NOMO-1 (cell line): Measurements from ENCODE around the gene SPOCK1.
A peak's percentile ranks its signal among the peaks of the same experiment; 100 is the strongest.

ENCODE experiments used
- DNase-seq, 2 experiments: peaks; one replicate each; lab custom pipeline; 2025; ENCODE audit not compliant: unreplicated experiment in 2 of 2; lab: John Stamatoyannopoulos, UW

SPOCK1 gene

DNA sequence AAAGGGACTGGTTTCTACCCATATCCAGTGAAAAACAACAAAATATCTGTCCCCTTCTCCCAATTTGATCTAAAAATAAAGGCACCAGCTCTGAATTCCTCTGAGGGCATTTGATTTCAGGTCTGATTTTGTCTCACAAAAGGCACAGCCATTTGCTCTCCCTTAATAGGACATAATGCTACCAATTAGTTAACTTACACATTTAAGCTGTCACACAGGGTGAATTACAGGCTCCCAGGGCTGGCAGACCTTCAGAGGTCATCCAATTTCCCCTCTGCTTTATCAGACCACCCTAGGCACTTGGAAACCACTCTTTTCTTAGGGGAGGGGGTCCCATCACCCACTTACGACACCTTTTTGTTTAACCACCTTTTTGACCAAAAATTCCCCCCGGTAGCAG, 319.9 kb downstream of the SPOCK1 start:
- DNase-seq = no peak

DNA sequence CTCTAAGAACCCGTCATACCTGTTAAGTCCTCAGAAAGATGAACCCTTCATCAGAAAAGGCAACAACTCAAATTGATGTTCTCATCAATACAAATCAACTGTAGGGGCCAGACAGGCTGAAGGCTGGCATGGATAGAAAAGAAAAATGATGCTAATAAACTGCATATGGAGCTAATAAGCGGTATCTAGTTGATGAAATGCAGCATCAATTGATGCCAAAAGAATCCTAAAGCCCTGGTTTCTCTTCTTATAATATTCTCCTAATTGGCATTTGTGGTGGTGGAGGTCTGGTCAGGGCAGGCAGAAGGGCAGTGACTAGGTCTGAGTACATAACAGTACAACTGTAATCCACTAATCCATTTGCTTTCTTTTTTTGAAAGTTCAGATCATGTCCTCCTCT, 322.5 kb downstream of the SPOCK1 start:
- DNase-seq = no peak

GRCh38 chr5:137176126-137176525, 323.0 kb downstream of the SPOCK1 start:
- no peak for DNase-seq

DNA sequence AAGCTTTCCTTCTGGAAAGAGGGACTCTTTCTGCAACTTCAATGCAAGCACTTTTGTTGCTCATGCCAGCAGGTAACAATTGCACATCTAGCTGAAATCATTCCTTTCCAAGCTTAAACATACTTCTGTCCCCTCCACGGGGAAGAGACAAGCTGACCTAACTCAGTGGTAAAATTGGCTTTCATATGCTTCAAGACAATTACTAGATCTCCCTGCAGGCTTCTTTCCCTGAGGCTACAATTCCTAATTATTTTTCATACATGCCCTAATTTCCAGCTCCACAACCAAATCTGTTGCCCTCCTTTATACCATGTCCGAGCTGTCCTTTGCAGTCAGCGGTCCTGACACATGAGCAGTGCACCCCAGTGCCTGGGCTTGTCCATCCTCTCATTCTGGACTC, 324.9 kb downstream of the SPOCK1 start:
- no peak for DNase-seq

DNA sequence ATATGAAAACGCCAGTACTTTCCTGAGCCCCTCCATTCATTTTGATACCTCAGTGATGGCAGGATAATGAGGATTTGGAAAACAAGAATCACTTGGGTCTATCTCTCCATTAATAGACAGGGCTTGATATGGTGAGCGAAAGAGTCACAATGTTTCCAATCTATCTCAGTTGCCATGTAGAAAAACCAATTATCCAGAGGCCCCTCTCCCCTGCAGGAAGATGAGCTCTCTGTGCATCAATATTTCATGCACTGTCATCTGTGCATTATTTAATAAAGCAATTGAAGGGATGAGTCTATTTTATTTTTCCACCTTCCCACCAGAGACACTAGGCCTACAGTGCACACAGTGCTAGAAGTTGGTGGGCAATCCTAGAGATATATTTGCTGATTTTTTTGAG, 326.9 kb downstream of the SPOCK1 start:
- DNase-seq = no peak

GRCh38 chr5:137167187-137167586, 331.9 kb downstream of the SPOCK1 start:
- no peak for DNase-seq

- no peak for DNase-seq
Observed at GRCh38 chr5:137164961-137165360, 334.2 kb downstream of the SPOCK1 start.

DNA sequence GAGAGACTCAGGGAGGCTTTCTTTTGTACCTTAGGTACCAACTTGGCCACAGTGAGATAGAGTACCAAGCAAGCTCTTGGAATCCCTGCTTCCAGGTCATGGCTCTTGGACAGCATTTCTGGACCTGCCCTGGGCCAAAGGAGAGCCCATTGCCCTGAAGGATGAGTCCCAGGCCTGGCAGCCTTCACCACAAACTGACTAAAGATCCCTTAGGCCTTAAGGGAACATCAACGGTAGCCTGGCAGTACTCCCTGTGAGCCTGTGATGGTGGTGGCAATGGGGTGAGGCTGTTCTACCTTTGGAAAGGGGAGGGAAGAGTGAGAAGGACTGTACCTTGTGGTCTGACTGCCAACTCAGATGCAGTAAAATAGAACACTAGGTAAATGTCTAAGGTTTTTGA, 334.6 kb downstream of the SPOCK1 start:
- no peak for DNase-seq

DNA sequence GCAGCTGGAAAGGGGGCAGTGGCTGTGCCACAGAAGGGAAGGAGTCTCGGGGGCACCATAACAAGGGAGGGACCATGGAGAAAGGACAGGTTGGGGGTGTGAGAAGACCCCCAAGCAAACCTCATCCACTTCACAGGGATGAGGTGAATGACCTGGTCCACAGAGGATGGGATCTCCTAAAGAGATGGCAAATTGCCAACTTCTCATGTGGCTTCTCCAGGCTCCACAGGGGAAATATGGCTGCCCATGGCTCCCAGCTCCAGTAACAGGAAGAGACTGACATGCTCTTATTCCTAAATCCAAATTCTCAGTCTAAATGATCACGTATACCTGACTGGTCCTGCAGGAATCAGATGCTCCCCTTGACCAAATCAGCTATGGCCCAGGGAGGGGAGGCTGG, 340.4 kb downstream of the SPOCK1 start:
- DNase-seq = no peak

- DNase-seq = no peak
Observed at GRCh38 chr5:137156180-137156579, 342.9 kb downstream of the SPOCK1 start.

DNA sequence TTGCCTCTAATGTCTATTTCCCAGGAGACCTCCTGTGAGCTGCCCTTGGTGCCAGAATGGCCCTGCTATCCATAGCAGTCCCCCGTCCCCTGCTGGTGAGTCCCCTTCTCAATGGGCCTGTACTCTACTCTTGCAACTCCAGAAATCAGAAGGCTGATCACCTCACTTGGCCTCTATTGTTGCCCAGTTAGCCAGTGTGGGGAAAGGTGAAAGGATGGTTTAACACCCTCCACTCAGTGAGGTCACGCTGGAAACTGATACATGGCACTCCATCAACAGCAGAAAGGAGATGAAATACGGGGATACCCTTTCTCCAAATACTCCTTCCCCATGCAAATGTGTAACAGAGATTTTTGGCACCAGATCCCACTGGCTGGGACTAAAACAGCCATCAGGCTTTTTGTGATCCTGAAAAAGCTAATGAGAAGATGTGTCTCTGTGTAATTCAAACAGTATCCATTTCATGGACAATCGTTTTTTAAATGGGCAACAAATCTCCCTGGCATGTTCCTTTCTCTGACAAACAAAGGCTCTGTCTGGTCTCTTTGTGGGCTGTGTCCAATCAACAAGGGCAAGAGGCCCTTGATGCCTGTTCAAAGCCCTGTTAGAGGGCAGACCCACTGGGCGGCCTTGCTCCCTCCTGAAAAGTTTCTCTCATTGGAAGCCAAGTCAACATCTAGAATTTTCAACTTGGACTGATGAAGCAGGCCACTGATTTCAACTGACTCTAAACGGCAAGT, 343.7 kb downstream of the SPOCK1 start:
- no peak for DNase-seq

GRCh38 chr5:137152616-137153015, 346.5 kb downstream of the SPOCK1 start:
- no peak for DNase-seq

DNA sequence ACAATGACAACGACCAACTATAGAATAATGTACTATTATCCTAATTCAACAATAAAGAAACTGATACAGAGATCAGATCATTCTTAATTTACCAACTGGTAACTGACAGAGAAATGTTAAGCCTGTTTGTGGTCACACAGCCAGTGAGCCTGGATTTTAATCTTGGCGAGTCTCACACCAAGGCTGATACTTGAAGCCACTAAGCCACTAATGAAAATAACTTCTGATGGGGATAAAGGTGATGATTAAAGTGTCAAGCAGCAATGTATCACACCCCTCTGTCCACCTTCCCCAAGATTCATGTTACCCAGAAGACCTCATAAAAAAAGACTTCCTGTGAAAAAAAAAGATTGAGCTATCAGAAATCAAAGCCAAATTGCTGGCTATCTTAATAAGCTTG, 350.5 kb downstream of the SPOCK1 start:
- DNase-seq = no peak

DNA sequence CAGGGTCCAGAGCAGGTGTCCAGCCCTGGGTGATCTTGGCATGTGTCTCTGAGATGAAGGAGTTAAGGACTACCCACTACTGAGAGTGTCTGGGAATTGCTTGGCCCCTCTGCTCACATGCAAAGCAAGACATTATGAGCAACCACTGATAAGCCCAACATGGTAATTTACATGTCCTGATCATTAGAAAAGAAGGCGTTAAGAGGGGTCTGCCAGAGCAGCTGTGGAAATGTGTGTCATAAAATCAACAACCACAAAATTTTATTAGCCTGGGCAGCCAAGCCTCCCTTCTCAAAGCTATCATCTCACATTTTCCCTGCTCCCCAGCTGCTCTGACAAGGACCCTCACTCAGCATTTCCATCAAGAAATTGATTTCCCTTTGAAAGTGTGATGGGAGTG, 351.0 kb downstream of the SPOCK1 start:
- peak in 1 of 2 experiments; percentile 18 for DNase-seq

DNA sequence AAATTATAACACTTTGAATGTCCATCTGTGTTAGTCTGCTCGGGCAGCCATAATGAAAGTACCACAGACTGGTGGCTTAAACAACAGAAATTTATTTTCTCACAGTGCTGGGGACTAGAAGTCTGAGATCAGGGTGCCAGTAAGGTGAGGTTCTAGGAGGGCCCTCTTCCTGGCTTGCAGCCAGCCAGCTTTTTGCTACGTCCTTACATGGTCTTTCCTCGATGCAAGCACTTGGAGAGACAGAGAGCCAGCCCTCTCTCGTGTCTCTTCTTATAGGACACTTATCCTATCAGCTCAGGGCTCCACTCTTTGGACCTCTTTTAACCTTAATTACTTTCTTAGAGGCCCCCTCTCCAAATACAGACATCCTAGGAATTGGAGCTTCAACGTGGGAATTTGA, 351.8 kb downstream of the SPOCK1 start:
- DNase-seq = no peak

- no peak for DNase-seq
Observed at GRCh38 chr5:137146402-137146890, 352.7 kb downstream of the SPOCK1 start.

DNA sequence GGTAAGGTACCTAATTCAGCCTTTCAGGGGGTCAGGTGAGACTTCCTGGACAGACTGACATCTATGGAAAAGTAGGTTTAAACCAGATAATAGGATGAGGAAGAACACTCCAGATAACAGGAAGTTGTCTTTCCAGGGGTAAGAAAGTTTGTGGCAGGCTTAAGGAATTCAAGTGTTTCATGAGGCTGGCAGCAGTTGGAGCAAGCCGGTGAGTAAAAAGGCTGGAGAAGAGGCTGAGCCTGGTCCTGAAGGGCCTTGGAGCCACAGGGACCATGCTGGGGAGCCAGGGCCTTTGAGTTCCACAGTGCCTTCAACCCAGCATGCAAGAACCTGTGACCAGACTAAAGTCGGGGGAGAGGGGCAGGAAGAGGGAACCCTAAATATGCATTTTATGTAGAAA, 353.4 kb downstream of the SPOCK1 start:
- no peak for DNase-seq

DNA sequence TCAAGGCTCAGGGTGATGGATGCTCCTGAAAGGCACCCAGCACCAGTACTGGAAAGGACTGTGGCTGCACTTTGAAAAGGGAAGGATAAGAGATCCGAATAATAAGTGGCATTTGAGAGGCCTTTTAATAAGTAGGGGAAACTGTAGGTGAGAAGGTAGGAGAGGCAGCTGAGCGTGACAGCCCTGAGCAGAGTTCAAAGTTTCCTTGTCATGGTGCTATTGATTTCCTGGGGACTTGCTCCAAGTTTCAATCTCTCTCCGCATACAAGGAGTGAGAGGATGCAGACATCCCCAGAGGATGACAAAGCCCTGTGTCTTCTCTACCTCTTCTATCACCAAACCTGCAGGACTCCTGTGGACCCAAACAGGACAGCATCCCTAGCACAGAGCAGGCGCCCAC, 354.5 kb downstream of the SPOCK1 start:
- no peak for DNase-seq

- peak in 1 of 2 experiments; percentile 20 for DNase-seq
Observed at GRCh38 chr5:137142764-137143605, 356.1 kb downstream of the SPOCK1 start.

DNA sequence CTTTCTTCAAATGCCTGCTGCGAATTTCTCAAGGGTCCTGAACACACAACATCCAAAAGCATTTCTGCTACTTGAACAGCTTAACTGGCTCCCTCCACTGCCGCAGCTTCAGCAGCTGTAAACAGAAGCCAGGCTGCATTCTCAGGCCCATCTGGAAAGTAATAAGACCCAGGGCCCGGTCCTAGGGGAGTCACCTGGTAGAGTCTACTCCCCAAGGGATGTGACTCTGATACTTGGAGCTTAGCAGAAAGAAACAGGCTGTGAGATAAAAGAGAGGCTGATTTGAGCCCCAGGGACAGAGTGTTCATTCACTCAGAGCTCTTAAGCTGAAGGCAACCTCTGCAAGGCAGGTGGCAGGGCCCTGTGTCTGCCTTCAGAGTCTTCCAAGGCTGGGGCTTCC, 356.8 kb downstream of the SPOCK1 start:
- DNase-seq = no peak

DNA sequence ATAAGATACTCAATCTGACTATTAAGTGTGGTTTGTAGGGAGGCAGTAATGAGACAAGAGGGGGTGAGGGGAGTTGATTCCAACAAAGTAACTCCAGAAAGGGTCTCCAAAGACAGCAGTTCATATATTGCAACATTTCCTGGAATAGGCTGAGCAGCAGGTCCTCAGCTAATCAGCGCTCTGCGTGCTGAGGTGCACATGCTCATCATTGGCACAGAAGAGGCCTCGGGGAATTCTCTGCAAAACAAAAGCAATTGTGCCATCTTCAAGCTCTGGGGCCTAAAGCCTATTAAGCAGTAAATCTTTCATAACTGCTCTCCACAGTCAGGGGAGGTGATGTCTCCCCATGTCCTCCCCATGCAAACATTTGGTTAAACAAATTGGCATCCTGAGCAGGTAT, 357.3 kb downstream of the SPOCK1 start:
- DNase-seq = peak; percentile 36 to 69
